Measurements from ENCODE around the gene CBX7. TPM values are rescaled to one million over a fixed set of nuclear protein-coding genes. Genes with fewer than 3 reads are reported as not detected.

CBX7 gene
- total and polyA plus RNA-seq, 9 of the 15 experiments (the other 6 are each of a cell fraction or from before 2014, with no cell fraction given): 0.04 to 5.2 (median 2.8) TPM

DNA sequence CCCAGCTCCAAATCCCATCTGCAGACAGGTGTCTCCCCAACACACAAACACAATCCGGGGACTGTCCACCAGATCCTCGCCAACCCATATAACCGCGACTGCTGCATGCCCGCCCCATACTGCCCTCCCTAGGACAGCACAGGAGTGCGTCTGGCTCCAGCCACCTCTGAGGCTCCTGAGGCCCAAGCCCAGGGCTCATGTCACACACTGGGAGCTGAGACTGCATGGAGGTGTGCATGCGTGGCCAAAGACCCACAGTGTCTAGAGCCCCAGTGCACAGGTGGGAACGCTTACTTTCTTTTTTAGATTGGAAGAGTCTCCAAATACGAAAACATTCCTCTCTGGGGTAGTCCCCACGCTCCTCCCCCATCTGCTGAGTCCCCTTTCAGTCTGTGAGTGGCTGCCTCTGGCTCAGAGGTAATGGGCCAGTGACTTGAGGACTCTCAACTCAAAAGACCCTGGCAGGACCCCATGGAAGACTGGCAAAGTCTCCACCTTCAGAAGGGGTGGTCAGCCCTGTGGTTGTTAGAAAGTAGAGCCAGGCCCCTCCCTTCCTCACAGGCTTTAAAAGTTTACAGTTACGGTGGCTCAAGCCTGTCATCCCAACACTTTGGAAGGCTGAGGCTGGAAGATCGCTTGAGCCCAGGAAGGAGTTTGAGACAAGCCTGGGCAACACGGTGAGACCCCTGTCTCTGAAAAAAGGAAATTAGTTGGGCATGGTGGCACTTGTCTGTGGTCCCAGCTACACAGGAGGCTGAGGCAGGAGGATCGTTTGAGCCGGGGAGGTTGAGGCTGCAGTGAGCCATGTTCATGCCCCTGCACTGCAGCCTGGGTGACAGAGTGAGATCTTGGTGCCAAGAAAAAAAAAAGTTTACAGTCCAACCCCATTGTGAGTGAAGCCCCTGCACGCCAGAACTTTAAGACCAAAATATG, 2.3 kb downstream of the CBX7 start:
- TF ChIP-seq, protein P1, sequence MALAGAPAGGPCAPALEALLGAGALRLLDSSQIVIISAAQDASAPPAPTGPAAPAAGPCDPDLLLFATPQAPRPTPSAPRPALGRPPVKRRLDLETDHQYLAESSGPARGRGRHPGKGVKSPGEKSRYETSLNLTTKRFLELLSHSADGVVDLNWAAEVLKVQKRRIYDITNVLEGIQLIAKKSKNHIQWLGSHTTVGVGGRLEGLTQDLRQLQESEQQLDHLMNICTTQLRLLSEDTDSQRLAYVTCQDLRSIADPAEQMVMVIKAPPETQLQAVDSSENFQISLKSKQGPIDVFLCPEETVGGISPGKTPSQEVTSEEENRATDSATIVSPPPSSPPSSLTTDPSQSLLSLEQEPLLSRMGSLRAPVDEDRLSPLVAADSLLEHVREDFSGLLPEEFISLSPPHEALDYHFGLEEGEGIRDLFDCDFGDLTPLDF (CRISPR knock-in tag; IDR thresholded peaks at IDR 0.05): no peak
- TF ChIP-seq ZNF507 (tag; conservative IDR thresholded peaks at IDR 0.05) (no peak), ZNF212 (CRISPR knock-in tag; IDR thresholded peaks at IDR 0.05) (no peak), ZNF699 (CRISPR knock-in tag; IDR thresholded peaks at IDR 0.05; ENCODE audit: insufficient replicate concordance) (no peak)
- TF ChIP-seq, protein P2, sequence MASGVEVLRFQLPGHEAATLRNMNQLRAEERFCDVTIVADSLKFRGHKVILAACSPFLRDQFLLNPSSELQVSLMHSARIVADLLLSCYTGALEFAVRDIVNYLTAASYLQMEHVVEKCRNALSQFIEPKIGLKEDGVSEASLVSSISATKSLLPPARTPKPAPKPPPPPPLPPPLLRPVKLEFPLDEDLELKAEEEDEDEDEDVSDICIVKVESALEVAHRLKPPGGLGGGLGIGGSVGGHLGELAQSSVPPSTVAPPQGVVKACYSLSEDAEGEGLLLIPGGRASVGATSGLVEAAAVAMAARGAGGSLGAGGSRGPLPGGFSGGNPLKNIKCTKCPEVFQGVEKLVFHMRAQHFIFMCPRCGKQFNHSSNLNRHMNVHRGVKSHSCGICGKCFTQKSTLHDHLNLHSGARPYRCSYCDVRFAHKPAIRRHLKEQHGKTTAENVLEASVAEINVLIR (CRISPR knock-in tag; IDR thresholded peaks at IDR 0.05): no peak
- Histone ChIP-seq H3K27me3 (ENCODE audit: control insufficient read depth in 2 of 2, insufficient read depth in 2 of 2, low read length in 2 of 2) (no peaks in the 10 kb centered on the region), H3K9me1 (ENCODE audit: control insufficient read depth, insufficient read depth, low read length) (no peaks in the 10 kb centered on the region), H2AFZ (ENCODE audit: low read depth, low read length) (no peak overlapping the region), H3K4me1 (replicated peaks in 1 of 2; ENCODE audit: control insufficient read depth in 2 of 2, insufficient read depth in 2 of 2, low read length in 2 of 2) (peaks cover 7 to 43% of the 10 kb centered on the region in 2 experiments; a peak in 4 of 5 replicates), H3K9me3 (replicated peaks; ENCODE audit: control insufficient read depth, insufficient read depth, low read depth, low read length) (no peaks in the 10 kb centered on the region), H3K4me3 (no peak overlapping the region), H3K4me2 (ENCODE audit: insufficient read depth, low read length) (no peak overlapping the region), H3K79me2 (ENCODE audit: control insufficient read depth, insufficient read depth, low read length) (no peaks in the 10 kb centered on the region), H3K27ac (ENCODE audit: extremely low read depth, low read depth, low read length) (no peak overlapping the region), H3K36me3 (ENCODE audit: control insufficient read depth, insufficient read depth, low read length) (no peaks in the 10 kb centered on the region), H4K20me1 (replicated peaks; ENCODE audit: control insufficient read depth, insufficient read depth, low read length) (no peaks in the 10 kb centered on the region), H3K9ac (ENCODE audit: insufficient read depth in 1 of 2, low read depth in 2 of 2, low read length in 2 of 2) (0 out of 4 replicates have a peak overlapping the region, but pooled peaks of 1 of the 2 experiments have one; percentile 54)
- FAIRE-seq (peak; percentile 15), ATAC-seq (no peak), DNase-seq (ENCODE audit: extremely low read depth in 1 of 4, low spot score in 3 of 4) (no peak)
- in situ Hi-C loops (cut with MboI): no loop called here
- intact Hi-C loops (cut with micrococcal nuclease): no loop called here
- CTCF ChIA-PET (ENCODE audit: low intra/inter-chr PET ratio): no interaction called here
- TSS peak; percentile 34 for BruUV-seq (replicated peaks)
- WGBS (ENCODE audit: insufficient coverage, low coverage, missing lambda C conversion rate): 62% methylated on average over 9 of the region's 16 CpGs
- POLR2A ChIA-PET: interaction anchor here (0.5 to 2.3 kb wide), 5 partner anchors 15 to 370 kb away, joined by 3 to 12 read pairs (median 3); partner anchors contain the start of gene ATF4

All from K562 (cell line).